ENCODE measurements around the gene PELI3.

DNA sequence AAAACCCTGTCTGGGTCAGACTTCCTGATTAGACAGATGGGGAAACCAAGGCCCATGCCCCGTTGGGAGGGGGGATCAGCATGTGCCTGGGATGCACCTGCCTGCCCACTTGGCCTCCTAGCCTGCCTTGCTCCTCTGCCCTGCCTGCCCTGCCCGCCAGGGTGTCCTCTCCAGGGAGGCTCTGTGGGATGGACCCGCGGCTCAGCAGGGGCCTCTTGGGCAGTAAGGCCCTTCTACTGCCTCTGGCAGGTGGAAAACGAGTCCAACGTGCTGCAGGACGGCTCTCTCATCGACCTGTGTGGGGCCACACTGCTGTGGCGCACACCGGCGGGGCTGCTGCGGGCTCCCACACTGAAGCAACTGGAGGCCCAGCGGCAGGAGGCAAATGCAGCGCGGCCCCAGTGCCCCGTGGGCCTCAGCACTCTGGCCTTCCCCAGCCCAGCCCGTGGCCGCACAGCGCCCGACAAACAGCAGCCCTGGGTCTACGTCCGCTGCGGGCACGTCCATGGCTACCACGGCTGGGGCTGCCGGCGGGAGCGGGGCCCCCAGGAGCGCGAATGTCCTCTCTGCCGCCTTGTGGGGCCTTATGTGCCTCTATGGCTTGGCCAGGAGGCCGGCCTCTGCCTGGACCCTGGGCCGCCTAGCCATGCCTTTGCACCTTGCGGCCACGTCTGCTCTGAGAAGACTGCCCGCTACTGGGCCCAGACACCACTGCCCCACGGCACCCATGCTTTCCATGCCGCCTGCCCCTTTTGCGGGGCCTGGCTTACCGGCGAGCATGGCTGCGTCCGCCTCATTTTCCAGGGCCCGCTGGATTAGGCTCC, 8.9 kb downstream of the PELI3 start:
- TF ChIP-seq EZH2phosphoT487 (IDR thresholded peaks at IDR 0.05; ENCODE audit: borderline replicate concordance, low read depth, low read length) (no peak), CTCF (conservative IDR thresholded peaks at IDR 0.05; ENCODE audit: low read length) (no peak)
